UCSD-AML1 (cell line): ENCODE results near the gene WDR31.
"Not testable (repeated sequence)": the region's sequence is repeated elsewhere in the genome, so short reads cannot be mapped to it uniquely, and the experiment has no call there.

ENCODE experiments used
- DNase-seq: peaks from one replicate; lab custom pipeline; 2025; ENCODE audit not compliant: unreplicated experiment; lab: John Stamatoyannopoulos, UW

WDR31 gene

DNA sequence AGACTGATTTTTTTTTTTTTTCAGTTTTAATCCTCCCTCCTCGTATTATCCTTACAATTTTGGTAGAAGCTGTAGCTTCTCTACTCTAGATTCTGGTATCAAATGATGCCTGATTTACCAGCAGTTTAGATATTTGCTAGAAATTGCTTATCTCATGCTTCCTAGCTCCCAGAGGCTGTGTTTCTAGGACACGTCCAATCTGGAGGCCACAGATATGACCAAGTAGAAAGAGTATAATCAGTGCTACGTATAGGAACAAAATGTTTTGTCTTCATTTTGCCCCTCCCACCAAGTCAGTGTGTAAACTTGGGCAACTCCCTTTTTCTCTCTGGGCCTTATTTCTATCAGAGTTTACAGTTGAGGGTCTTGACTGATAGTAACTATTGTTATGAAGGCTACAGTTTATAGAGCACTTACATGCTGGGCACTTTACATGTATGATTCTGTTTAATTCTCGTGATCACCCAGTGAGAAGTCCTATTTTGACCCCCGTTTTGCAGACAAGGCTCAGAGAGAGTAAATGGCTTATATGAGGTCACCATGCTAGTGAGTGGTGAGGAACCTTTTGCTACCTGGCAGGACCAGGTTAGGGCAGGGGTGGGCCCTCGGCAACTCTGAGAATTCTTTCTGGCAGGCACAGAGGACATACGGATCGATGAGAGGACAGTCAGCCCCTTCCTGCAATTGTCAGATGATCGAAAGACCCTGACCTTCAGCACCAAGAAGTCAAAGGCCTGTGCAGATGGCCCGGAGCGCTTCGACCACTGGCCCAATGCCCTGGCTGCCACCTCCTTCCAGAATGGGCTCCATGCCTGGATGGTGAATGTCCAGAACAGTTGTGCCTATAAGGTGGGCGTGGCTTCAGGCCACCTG lies 29.1 kb upstream of the WDR31 start:
- DNase-seq, result no peak

DNA sequence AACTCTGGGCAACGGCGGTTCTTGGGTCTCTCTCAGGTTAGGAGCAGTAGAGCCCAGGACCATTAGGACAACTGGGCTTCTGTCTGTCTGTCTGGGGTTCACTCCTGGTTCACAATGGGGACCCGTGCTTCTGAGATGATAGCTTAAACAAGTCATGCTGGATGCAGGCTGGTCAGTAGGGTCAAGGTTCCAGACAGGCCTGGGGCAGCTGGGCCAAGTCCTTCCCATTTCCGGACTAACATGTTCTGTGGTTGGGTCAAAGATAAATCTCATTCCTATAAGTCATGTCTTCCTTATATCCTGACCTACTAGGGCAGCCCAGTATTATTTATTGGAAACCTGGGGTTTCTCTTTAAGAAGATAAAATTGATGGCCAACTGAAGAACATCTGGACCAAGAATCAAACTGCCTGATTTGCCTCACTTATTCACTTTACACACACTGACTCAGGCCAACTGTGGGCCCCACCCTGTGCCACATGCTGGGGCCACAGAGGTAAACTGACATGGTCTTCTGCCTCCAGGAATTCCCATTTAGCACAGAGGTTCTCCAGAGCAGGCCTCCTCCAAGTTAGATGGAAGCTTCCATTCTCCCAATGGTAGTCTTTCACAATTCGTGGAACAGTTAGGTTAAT lies 28.4 kb upstream of the WDR31 start:
- DNase-seq, result no peak

DNA sequence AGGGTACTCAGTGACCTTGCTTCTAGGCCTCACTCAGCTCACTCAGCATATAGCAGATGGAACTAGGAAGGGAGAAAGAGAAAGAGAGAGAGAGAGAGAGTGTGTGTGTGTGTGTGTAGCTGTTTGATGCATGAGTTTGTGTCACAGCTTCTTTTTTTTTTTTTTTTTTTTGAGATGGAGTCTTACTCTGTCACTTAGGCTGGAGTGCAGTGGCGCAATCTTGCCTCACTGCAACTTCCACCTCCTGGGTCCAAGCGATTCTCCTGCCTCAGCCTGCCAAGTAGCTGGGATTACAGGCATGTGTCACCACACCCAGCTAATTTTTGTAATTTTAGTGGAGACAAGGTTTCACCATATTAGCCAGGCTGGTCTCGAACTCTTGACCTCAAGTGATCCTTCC lies 25.6 kb upstream of the WDR31 start:
- not testable (repeated sequence) for DNase-seq

DNA sequence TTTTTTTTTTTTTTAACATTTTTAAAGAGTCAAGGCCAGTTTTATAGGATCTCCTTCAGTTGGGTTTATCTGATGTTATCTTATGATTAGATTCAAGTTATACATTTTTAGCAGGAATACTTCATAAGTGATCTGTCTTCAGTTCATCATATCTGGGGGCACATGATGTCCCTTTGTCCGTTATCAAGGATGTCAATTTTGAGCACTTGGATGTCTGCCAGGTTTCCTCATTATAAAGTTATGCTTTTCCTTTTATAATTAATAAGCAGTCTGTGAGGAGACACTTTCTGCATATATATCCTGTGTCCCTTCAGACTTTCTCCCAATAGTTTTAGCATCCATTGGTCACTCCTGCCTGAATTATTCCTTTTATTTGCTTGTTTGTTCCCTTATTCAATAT lies 24.9 kb upstream of the WDR31 start:
- no peak for DNase-seq

DNA sequence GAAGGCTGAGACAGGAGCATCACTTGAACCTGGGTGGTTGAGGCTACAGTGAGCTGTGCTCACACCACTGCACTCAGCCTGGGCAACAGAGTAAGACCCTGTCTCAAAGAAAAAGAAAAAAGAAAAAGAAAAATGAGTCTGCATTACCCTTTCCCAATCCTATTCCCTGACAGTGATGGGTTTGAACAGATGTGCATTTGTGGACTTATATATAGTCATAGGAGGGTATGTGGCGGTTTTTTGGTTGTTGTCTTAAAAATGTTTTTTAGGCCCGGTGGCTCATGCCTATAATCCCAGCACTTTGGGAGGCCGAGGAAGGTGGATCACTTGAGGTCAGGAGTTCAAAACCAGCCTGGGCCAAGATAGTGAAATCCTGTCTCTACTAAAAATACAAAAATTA lies 23.3 kb upstream of the WDR31 start:
- DNase-seq, result no peak

DNA sequence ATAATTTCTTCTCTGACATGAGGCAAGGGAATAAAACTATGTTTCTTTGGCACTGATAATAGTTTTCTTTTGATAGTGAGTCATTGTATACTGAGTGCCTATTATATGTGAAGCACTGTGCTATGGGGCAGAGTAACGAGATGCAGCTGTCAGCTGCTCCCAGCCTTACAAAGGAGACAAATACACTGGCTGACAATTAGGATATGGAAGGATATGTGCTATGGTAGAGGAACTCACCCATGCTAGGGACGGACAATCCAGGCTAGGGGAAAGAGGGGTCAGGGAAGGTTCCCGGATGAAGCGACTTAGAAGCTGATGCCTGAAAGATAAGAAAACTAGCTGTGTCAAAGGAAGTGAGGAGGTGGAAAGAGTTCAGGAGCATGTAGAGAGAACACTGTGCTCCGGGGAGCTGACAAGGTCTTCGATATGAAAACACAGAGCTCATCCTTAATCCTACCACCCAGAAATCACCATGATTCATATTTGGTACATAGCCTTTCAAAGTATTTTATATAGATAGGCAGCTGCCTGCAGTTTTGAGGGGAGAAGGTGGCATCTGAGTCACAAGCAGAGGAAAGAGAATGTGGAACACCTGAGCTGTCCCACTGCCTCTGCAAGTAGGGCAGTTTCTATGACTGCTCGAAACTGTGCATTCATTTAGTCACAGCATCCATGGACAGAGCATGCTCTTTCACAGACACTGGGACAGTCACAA lies 21.4 kb upstream of the WDR31 start:
- no peak for DNase-seq

DNA sequence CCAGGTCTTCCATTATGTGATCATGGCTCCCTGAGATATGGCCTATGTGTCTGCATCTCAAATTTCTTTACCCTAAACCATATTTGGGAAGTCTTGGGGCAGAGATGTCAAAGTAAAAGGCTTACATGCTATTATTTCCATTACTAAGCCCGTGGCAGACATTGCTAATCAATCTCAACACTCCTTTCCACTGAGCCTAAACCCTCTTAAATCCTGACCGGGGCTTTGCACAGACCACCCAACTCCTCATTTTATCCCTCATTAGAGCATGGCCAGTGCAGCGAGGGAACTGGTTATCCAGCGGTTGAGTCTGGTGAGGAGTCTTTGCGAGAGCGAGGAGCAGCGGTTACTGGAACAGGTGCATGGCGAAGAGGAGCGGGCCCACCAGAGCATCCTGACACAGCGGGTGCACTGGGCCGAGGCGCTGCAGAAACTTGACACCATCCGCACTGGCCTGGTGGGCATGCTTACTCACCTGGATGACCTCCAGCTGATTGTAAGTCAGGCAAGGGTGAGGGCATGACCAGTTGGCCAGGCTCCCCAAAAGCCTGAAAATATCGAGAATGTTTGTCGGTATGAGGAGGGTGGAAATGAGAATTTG lies 20.3 kb upstream of the WDR31 start:
- no peak for DNase-seq

DNA sequence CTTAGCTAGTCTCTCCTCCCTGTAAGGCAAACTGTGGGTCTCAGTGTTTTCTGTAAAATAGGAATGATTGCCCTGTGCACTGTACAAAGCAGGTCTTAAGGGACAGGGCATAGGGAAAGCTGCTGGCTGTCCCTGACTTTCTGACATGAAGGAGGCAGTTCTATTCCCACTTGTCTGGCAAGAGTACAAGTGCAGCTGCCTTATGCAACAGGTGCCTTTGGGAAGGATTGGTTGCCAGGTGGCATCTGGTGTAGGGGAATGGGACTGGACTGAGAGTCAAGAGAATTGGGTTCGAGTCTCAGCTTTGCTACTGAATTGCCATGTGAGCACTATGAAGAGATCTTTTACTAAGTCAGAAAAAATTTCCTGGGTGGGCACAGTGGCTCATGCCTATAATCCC lies 19.3 kb upstream of the WDR31 start:
- no peak for DNase-seq

DNA sequence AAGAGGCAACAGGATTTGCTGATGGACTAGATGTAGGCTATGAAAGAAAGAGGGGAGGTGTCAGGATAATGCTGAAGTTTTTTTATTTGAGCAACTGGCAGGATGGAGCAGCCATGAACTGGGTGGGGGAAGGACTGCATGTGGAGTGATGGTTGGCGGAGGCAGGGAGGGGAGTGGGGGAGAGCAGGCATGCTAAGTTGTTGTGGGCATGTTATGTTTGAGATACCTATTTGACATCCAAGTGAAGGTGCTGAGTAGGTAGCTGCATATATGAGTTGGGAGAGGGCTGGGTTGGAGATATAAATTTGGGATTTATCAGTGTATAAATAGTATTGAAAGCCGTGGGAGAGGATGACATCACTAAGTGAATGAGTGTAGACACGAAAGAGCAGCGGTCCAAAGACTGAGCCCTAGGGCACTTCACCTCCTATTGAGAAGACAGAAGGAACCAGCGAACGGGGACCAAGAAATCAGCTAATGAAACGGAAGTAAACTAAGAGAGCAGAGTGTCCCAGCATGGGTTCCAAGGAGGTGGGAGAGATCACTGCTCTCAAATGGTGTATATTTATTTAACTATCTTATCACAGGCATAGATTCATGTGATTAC lies 16.7 kb upstream of the WDR31 start:
- DNase-seq, result no peak

DNA sequence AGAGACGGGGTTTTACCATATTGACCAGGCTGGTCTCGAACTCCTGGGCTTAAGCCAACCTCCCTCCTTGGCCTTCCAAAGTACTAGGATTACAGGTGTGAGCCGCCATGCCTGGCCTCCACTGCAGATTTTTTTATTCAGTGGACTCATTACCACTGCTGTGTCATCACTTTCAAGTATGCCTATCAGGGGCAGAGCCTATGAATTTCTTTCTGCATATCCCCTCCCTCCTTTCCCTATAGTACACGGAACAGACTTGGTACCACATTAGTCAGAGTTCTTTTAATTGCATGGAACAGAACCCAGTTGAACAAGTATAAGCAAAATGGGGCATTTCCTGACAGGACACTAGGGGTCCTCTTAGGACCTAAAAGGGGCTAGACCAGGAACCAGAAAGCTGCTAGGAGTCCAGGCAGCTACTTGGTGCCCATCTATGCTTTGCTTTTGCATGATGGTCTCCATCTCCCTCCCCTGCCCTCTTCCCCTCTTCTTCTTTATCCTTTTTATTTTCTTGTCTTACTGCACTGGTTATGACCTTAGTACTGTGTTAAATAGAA lies 15.0 kb upstream of the WDR31 start:
- DNase-seq, result no peak

DNA sequence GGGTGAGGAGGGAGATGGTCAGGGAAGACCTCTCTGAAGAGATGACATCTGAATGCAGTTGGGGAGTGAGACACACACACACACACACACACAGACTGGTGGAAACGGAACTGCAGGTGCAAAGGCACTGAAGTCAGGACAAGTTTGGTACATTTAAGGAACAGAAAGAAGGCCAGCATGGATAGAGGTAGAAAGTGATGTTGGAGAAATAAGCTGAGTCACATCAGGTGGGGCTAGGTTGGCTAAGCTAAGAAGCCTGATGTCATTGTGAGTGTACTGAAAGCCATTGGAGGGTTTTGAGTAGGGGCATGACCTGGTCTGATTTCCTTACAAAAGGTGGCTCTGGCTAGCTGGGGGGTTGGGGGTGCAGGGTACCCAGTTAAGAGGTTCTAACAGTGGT lies 12.3 kb upstream of the WDR31 start:
- no peak for DNase-seq

DNA sequence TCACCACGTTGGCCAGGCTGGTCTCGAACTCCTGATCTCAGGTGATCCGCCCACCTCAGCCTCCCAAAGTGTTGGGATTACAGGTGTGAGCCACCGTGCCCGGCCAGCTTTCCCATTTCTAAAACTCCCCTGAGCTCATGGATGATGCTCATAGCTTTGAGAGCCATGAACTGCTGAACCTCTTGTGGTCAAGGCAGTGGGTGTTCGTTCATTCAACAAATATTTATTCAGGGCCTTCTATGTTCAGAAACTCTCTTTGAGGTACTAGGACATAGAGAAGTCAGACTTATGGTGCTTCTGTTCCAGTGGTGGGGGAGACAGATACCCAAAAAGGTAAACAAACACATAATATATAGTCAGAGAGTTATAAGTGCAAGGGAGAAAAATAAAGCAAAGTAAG lies 11.9 kb upstream of the WDR31 start:
- no peak for DNase-seq

DNA sequence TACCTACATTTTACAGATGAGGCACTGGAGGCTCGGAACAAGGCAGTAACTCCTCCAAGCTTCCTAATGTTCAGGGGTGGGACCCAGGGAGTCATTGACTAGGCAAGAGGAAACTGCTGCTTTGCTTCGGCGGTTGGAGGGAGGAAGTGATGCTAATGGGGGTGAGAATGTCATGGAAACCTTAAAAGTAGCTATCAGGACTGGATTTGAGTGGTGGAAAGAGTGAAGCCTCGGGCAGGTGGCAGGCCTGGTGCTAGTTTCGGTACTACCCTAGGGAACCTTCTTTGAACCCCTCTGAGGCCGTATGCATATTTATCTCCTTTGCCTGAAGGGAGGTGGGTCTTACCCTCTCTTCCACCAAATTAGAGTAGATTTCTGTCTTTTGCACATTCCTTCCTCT lies 10.9 kb upstream of the WDR31 start:
- peak; percentile 62 for DNase-seq

DNA sequence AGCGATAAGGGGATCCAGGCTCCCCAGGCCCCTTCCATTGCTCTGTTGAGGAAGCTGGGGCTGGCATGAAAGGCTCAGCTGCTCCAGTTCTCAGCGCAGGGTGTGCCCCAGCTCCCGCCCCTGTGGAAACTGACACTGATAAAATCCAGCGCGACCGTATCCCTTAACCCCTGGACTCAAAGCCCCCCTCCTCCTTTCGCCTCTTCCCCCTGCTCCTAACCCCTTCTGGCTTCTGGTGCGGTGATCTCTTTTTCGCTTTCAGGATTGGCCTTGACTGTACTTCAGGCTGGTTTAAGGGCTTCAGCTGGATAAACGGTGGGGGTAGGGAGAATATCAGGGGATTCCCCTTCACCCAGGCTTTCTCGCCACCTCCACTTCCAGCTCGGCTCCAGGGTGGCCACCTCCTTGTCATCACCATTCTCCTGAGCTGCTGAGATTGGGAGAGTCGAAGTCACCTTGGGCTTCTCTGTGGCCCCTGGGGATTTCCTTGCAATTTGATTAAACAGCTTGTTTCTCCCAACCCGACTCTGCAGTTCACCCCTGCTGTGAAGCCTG lies 10.1 kb upstream of the WDR31 start:
- DNase-seq, result no peak

DNA sequence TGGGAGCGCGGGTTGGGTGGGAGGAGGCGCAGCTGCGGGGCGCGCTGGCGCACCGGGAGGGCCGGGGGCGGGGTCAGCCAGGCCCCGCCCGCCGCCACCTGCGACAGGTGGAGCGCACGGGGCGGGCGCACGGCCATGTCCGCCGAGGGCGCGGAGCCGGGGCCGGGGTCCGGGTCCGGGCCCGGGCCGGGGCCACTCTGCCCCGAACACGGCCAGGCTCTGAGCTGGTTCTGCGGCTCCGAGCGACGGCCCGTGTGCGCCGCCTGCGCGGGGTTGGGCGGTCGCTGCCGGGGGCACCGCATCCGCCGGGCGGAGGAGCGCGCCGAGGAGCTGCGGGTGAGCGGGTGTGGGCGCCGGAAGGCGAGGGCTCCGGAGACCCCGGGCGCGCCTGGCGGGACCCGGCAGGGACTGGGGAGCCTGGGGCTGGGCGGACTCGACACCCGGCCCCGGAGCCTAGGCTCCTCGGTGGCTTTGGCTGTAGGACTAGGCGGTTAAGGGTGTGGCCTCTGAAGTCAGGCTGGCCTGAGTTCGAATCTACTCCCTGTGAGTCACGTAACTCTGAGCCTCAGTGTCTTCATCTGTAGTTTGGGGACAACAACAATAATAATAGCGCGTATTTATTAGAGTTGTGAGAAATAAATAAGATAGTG lies 9.5 kb upstream of the WDR31 start, which contains the start of gene BSPRY:
TSS of gene BSPRY (plus strand) at position 97 of the 650 bp plus-strand sequence. CDS start at position 136, 39 bp downstream.
- DNase-seq, result no peak

DNA sequence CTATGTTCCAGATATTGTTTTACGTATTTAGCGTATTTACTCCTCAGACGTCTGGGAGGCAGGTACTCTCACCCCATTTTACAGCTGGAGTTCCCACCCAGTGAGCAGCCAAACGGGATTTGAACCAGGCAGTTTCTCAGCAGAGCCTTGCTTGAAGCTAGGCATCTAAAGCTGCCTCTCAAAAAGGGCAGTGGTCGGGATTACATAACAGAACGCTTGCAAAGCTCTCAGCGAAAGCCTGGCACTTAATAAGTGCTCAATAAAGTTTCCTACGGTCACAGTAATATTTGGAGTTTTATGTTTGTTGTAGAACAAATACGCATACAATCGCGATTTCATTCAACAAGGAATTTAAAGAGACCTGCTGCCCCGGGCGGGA lies 9.0 kb upstream of the WDR31 start:
- DNase-seq, result no peak

DNA sequence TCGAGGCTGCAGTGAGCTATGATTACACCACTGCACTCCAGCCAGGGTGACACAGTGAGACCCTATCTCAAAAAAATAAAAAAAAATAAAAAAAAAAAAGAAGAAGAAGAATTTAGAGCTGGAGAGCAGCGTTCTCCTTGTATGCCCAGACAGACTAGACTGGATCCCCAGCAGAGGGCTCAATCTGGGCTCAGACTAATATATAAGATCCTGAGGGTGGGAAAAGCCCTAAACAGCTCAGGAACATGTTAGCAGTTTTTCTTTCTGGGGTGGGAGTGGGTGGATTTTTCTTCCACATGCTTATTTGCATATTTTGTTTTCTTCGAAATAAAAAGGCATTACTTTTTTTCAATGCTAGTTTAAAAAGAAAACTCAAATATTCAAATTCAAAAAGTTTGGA lies 8.4 kb upstream of the WDR31 start:
- DNase-seq, result no peak

DNA sequence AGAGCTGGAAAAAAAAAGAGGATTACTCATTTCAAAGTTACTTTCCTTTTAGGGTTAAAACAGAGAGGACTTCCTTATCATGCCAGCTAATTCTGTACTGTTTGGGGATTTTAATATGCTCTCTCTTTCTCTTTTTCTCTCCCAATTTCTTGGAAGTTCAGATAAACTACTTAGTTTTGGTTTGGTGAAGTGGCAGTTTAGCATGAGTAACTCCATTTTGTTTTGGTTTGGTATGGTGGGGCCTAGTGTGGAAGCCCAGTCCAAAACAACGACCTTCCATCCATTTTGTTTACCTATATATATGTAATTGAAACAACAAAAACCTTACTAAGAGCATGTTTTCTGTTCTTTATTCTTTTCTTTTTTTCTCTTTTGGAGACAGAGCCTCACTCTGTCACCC lies 5.6 kb upstream of the WDR31 start:
- no peak for DNase-seq

DNA sequence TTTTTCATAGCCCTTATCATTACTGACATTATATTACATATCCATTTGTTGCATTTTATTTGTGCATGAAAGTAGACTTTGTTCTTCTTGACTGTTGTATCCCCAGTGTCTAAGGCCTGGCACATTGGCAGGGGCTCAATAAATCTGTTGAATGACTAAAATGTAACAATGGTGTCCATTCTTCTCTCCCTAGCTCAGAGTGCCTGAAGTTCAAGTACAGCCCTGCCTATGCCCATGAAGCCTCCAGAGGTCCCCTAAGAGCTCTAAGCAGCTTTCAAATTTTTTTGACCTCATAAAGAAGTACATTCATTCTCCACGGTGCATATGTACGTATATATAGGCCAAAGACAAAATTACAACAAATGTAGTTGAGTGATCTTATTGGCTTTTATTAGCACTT lies 5.1 kb upstream of the WDR31 start:
- DNase-seq, result no peak

DNA sequence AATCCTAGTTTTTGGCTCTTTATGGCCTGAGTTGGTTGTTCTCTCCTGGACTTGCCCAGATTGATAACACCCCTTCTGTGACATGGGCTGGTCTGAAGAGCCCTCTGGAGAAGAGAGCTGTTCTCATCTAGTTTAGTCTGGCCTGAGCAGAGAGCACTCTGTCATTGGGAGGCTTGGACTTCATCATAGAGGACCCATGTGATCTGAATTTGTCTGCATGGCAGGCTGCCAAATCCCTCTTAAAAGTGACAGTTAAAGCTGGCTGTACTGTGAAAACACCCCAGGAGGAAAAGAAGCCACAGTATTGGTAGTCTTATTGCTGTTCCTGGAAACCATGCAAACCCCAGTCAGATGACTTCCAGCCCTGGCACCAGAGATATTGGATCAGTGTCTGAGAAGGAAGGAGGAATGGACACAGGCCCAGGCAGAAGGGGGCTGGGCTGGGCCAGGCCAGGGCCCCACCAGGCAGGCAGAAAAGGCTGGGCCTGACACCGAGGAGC lies 3.7 kb upstream of the WDR31 start:
- peak; percentile 71 for DNase-seq
